ENCODE measurements around the gene PLA2G15.

PLA2G15 gene

GRCh38 chr16:68299571-68300453 lies 54.6 kb downstream of the PLA2G15 start:
- no peak for DNase-seq

GRCh38 chr16:68300734-68301459 lies 55.7 kb downstream of the PLA2G15 start:
- no peak for DNase-seq

GRCh38 chr16:68306633-68307032 lies 61.5 kb downstream of the PLA2G15 start:
- DNase-seq: no peak

- DNase-seq: no peak
These were observed 64.6 kb downstream of the PLA2G15 start for GRCh38 chr16:68309799-68310198.

GRCh38 chr16:68310437-68310773 lies 65.2 kb downstream of the PLA2G15 start:
- no peak for DNase-seq
